Stimulated activated naive CD8-positive, alpha-beta T cell treated with anti-CD3 and anti-CD28 coated beads, Interleukin-15, amount 100 ng/mL, for 72 hours (primary cell): ENCODE measurements around the gene GALK2.
"Not testable (repeated sequence)": the region's sequence is repeated elsewhere in the genome, so short reads cannot be mapped to it uniquely, and the experiment has no call there.

Source experiments
- ATAC-seq: fragments of 150-1000 bp; cut with Tn5 transposase; 2 replicates; pipeline ENCODE4 v1.10.0; 2021; ENCODE audit warnings: mild to moderate bottlenecking, moderate library complexity
- DNase-seq, 2 donors: peaks; one replicate each; pipeline ENCODE4 v3.0.0; 2021 to 2022
- H3K27ac Mint-ChIP-seq, 2 donors: one replicate each; pipeline ENCODE4 v1.8.0; 2022; ENCODE audit warnings: mild to moderate bottlenecking in 2 of 2, mixed read lengths in 2 of 2, moderate library complexity in 2 of 2
- H3K27me3 Mint-ChIP-seq: one replicate; pipeline ENCODE4 v1.8.0; 2022; ENCODE audit warnings: mixed read lengths
- H3K4me1 Mint-ChIP-seq: one replicate; pipeline ENCODE4 v1.8.0; 2022; ENCODE audit warnings: mild to moderate bottlenecking, mixed read lengths
- H3K4me3 Mint-ChIP-seq, 2 donors: one replicate each; pipeline ENCODE4 v1.8.0; 2022; ENCODE audit warnings: mild to moderate bottlenecking in 2 of 2, mixed read lengths in 2 of 2, moderate library complexity in 1 of 2
- H3K9me3 Mint-ChIP-seq, 2 donors: one replicate each; pipeline ENCODE4 v1.8.0; 2022; ENCODE audit warnings: mixed read lengths in 2 of 2

Gene GALK2

GRCh38 chr15:49227602-49228001, 57.6 kb downstream of the GALK2 start:
- Mint-ChIP-seq H3K4me1 (peaks cover 30% of the 10 kb centered on the region), H3K27ac (no peak overlapping the region), H3K9me3 (peaks cover 18 to 19% of the 10 kb centered on the region in 2 donors)

GRCh38 chr15:49229922-49230321, 59.9 kb downstream of the GALK2 start:
- Mint-ChIP-seq H3K9me3 (peaks cover 10 to 12% of the 10 kb centered on the region in 2 donors), H3K27ac (peak overlapping the region in 1 of 2 donors; percentile 42), H3K27me3 (no peaks in the 10 kb centered on the region), H3K4me3 (no peak overlapping the region), H3K4me1 (peaks cover 26% of the 10 kb centered on the region)
- no peak for ATAC-seq
- no peak for DNase-seq

More at GRCh38 chr15:49227602-49228001, 57.6 kb downstream of the GALK2 start:
- Mint-ChIP-seq H3K27me3 (no peaks in the 10 kb centered on the region), H3K4me3 (peak overlapping the region in 1 of 2 donors; percentile 1)
- no peak for ATAC-seq
- DNase-seq = no peak

DNA sequence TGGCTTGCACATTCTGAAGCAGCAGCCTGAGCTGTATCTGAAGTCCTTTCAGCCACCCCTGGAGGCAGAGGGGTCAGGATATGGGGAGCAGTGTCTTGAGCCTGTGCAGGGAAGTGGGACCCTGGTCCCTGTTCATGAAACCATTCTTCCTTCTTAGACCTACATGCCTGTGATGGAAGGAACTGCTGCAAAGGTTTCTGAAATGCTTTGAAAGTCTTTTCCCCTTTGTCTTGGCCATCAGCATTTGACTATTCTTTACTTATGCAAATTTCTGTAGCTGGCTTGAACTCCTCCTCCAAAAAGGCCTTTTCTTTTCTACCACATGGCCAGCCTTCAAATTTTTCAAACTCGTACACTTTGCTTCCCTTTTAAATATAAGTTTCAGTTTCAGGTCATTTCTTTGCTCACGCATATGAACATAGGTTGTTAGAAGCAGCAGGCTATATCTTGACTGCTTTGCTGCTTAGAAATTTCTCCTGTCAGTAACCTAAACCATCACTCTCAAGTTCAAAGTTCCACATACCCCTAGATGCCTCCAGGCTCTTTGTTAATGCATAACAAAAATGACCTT, 62.3 kb downstream of the GALK2 start:
- Mint-ChIP-seq H3K4me1 (peaks cover 23% of the 10 kb centered on the region), H3K27me3 (no peaks in the 10 kb centered on the region), H3K4me3 (no peak overlapping the region), H3K27ac (no peak overlapping the region), H3K9me3 (peaks cover 8 to 10% of the 10 kb centered on the region in 2 donors)
- ATAC-seq = no peak
- DNase-seq = no peak

DNA sequence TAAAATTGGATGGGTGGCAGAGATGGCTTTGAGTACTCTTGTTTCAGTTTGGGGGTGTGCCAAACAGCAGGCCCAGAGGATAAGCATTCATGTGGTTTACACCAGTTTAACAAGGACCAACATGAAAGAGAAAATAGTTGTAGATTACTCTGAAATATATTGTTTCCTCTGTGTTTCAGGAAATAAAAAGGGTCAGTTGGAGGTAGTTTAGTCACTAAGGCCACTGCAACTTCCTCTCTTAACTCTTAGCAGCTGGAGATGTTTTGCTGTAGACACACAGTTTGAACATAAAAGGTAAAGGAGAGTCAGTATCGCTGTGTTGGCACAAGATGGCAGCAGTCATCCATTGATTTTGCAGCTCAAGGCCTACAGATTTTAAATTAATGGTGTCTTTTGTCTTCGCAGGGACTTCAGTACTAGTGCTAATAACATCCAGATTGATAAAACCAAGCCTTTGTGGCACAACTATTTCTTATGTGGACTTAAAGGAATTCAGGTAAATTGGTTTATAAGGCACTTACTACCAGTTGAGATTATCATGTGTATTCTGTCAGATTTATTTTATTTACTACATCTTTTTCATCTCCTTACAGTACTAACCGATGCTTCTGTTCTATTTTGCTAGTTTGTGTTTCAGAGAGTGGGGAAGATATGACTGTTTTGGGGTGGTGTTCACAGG, 65.5 kb downstream of the GALK2 start:
- Mint-ChIP-seq H3K27me3 (no peaks in the 10 kb centered on the region), H3K4me1 (peaks cover 10% of the 10 kb centered on the region), H3K27ac (peak overlapping the region; percentile 52 to 83), H3K4me3 (no peak overlapping the region), H3K9me3 (no peaks in the 10 kb centered on the region)
- peak; percentile 45 to 47 for DNase-seq
- peak; percentile 81 for ATAC-seq

GRCh38 chr15:49236869-49237268, 66.8 kb downstream of the GALK2 start:
- H3K27me3 Mint-ChIP-seq = no peaks in the 10 kb centered on the region
- H3K27ac Mint-ChIP-seq = no peak overlapping the region
- ATAC-seq = no peak
- no peak overlapping the region for H3K4me3 Mint-ChIP-seq
- H3K4me1 Mint-ChIP-seq = peaks cover 10% of the 10 kb centered on the region
- DNase-seq = no peak
- H3K9me3 Mint-ChIP-seq = no peaks in the 10 kb centered on the region

- H3K27ac Mint-ChIP-seq = no peak overlapping the region
- no peak for DNase-seq
- ATAC-seq = no peak
- no peaks in the 10 kb centered on the region for H3K27me3 Mint-ChIP-seq
- H3K9me3 Mint-ChIP-seq = no peaks in the 10 kb centered on the region
- H3K4me1 Mint-ChIP-seq = peaks cover 10% of the 10 kb centered on the region
- no peak overlapping the region for H3K4me3 Mint-ChIP-seq
These were observed 68.3 kb downstream of the GALK2 start for GRCh38 chr15:49238342-49238741.

- Mint-ChIP-seq H3K4me1 (peaks cover 10% of the 10 kb centered on the region), H3K27me3 (no peaks in the 10 kb centered on the region), H3K4me3 (no peak overlapping the region), H3K27ac (no peak overlapping the region), H3K9me3 (no peaks in the 10 kb centered on the region)
- DNase-seq (no peak), ATAC-seq (no peak)
These were observed 69.1 kb downstream of the GALK2 start for GRCh38 chr15:49239105-49239504.

GRCh38 chr15:49242820-49243219, 72.8 kb downstream of the GALK2 start:
- no peaks in the 10 kb centered on the region for H3K4me1 Mint-ChIP-seq
- H3K27me3 Mint-ChIP-seq = no peaks in the 10 kb centered on the region
- H3K9me3 Mint-ChIP-seq = peaks cover 0 to 6% of the 10 kb centered on the region in 2 donors
- ATAC-seq (no peak), DNase-seq (no peak)
- peak overlapping the region in 1 of 2 donors; percentile 15 for H3K27ac Mint-ChIP-seq
- no peak overlapping the region for H3K4me3 Mint-ChIP-seq

- ATAC-seq = no peak
- Mint-ChIP-seq H3K27ac (no peak overlapping the region), H3K4me3 (no peak overlapping the region), H3K4me1 (peaks cover 8% of the 10 kb centered on the region), H3K27me3 (no peaks in the 10 kb centered on the region), H3K9me3 (peaks cover 11 to 13% of the 10 kb centered on the region in 2 donors)
- no peak for DNase-seq
These were observed 77.6 kb downstream of the GALK2 start for GRCh38 chr15:49247556-49248110.

- Mint-ChIP-seq H3K4me3 (no peak overlapping the region), H3K27me3 (no peaks in the 10 kb centered on the region), H3K4me1 (peaks cover 13% of the 10 kb centered on the region), H3K9me3 (peaks cover 11 to 13% of the 10 kb centered on the region in 2 donors), H3K27ac (peak overlapping the region in 1 of 2 donors; percentile 17)
- ATAC-seq (no peak), DNase-seq (no peak)
These were observed 78.2 kb downstream of the GALK2 start for GRCh38 chr15:49248291-49248690.

DNA sequence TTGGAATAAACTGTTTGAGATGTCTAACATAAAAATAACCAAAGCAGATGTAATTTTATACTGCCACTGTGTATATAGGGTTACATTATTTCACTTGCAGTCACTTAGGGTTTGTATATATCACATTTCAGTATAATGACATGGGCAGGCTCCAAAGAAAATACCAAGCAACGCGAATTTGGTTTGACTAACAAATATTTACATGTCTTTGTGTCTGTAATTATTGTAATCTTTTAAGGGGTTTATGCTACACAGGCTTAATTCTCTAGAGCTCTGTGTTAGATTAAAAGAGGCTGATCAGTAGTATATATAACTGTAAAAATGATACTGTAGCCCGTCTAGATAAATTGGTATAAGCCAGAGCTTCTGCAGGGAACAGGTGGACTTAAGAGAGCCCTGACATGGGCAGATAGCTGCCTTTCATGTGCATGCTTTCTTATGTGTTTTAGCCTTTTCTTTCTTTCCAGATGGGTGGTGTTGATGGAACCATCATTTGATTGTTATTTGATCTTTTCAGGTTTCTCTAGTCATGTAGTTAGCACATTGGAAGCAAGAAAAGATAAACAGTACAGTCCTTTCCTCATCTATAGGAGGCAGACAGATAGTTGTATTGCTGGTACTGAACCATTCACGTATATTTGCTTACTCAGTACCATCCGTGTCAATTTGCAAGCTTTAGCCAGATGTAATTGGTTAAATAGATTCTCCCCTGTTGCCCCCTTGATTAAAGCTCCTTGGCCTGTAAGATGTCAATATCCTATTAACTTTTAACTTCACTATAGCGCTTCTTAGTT, 86.1 kb downstream of the GALK2 start:
- ATAC-seq (no peak), DNase-seq (no peak)
- Mint-ChIP-seq H3K9me3 (peaks cover 3 to 7% of the 10 kb centered on the region in 2 donors), H3K27ac (no peak overlapping the region), H3K27me3 (no peaks in the 10 kb centered on the region), H3K4me3 (no peak overlapping the region), H3K4me1 (peaks cover 7% of the 10 kb centered on the region)

- not testable (repeated sequence) for H3K27me3 Mint-ChIP-seq, H3K27ac Mint-ChIP-seq, ATAC-seq, H3K4me1 Mint-ChIP-seq, DNase-seq, H3K4me3 Mint-ChIP-seq
- H3K9me3 Mint-ChIP-seq = peaks cover 0 to 15% of the 10 kb centered on the region in 2 donors
These were observed 95.1 kb downstream of the GALK2 start for GRCh38 chr15:49265117-49265516.

DNA sequence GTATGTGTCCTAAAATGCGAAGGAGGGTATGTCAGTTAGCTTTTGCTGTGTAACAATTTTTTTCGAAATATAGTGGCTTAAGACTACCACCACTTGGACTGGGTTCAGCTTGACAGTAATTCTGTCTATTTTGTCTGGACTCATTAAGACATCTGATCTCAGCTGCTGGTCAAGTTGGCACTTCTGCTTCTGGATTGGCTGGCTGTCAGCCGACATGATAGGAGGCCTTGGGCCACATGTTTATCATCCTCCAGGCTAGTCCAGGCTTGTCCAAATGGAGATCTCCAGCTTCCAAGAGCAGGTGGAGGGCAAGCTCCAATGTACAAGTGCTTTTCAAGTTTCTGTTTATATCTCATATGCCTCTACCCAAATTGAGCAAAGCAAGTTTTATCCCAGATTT, 95.9 kb downstream of the GALK2 start:
- no peak overlapping the region for H3K27ac Mint-ChIP-seq
- H3K4me1 Mint-ChIP-seq = no peaks in the 10 kb centered on the region
- peaks cover 0 to 15% of the 10 kb centered on the region in 2 donors for H3K9me3 Mint-ChIP-seq
- H3K27me3 Mint-ChIP-seq = no peaks in the 10 kb centered on the region
- DNase-seq = no peak
- no peak for ATAC-seq
- no peak overlapping the region for H3K4me3 Mint-ChIP-seq

DNA sequence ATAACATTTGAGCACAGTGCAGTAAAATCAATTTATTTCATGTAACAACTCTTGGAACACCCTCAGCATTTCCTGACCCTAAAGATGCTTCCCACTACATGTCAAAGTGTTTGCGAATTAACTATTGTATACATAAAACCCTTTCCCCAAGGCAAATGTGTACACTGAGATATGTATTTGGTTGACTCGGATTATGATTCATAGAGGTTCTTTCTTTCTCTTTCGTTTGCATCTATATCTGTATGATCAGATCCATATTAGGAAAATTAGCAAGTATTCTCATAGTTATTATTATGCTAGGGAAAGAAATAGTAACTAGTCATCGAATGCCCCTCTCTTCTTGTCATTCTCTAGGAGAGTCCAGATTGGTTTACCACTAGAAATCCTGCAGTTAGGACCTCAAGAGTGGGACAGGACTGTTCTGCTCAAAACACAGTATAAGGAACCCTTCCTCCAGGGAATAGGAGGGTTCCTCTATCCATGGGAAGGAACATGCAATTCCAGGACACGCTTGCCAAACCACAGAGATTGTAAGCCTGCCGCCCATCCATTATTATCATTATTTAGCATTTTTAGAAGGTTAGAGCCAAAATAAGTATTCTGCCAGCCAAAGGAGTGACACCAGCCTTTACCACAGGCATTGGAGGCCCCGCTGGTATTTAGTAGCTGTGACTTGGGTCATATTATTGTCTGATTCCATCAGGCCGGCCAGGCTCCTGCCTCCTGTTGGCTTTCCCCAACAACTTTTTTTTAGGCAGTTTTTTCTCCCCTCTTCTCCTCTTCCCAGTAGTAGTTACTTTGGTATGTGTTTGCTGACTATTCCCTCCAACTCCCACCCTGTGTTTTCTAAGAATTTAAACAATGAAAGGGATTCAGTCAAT, 100.7 kb downstream of the GALK2 start:
- DNase-seq = no peak
- H3K4me3 Mint-ChIP-seq = no peak overlapping the region
- H3K4me1 Mint-ChIP-seq = no peaks in the 10 kb centered on the region
- H3K9me3 Mint-ChIP-seq = peaks cover 0 to 8% of the 10 kb centered on the region in 2 donors
- H3K27me3 Mint-ChIP-seq = no peaks in the 10 kb centered on the region
- no peak for ATAC-seq
- no peak overlapping the region for H3K27ac Mint-ChIP-seq

DNA sequence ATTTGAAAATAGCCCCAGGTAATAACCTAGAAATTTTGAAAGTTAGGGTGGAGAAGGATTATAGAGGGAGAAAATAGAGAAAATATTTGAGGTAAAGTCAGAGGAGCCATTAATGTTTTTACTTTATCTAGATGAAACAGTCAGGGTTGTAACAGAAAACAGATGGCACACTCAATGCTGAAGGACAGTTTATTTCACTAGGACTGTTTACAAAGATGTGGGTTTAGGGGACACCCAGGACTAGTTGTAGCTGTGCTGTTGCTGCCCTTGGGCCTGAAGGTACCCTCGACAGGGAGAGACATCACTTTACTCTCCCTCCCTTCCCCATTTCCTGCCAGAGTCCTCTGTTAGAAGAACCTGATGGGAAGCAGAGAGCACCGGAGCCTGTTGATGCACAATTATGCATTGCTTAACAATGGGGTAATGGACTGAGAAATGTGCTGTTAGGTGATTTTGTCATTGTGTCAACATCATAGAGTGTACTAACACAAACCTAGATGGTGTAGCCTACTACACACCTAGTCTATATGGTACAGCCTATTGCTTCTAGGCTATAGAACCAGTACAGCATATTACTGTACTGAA, 103.8 kb downstream of the GALK2 start:
- Mint-ChIP-seq H3K4me1 (no peaks in the 10 kb centered on the region), H3K9me3 (no peaks in the 10 kb centered on the region), H3K27me3 (no peaks in the 10 kb centered on the region), H3K4me3 (no peak overlapping the region), H3K27ac (no peak overlapping the region)
- no peak for DNase-seq
- ATAC-seq = no peak
